ENCODE results near the gene RAB11FIP5. TPM values are rescaled to one million over a fixed set of nuclear protein-coding genes. Genes with fewer than 3 reads are reported as not detected.

The RAB11FIP5 gene
- total RNA-seq, 1 donor from 2014 or later, result 3.5 TPM

- POLR2A ChIA-PET, result interaction anchor here (1.0 to 2.8 kb wide), 6 partner anchors 41 to 1999 kb away, joined by 3 to 22 read pairs (median 4); partner anchors contain the start of genes ALMS1, CCT7 and PRADC1
- peak; percentile 7 for ATAC-seq (ENCODE audit: low read depth)
- Mint-ChIP-seq H3K4me1 (peaks cover 18% of the 10 kb centered on the region), H3K9me3 (no peaks in the 10 kb centered on the region), H3K27ac (peak overlapping the region; percentile 94), H3K4me3 (peak overlapping the region; percentile 90), H3K36me3 (ENCODE audit: low read depth) (peaks cover 5% of the 10 kb centered on the region), H3K27me3 (no peaks in the 10 kb centered on the region)
- intact Hi-C loops (cut with micrococcal nuclease), result loop anchor here (1.0 to 5.0 kb wide), 11 partner anchors 42 to 1938 kb away; partner anchors contain the start of genes ALMS1, CCT7, EMX1 and MCEE
- peak; percentile 57 for DNase-seq
- CTCF ChIA-PET, result interaction anchor here (1.0 to 1.1 kb wide), 2 partner anchors 97 to 106 kb away, joined by 3 to 4 read pairs; no protein-coding TSS in a partner anchor
- no peak for TF ChIP-seq CTCF (IDR thresholded peaks at IDR 0.05)
Observed at GRCh38 chr2:73070643-73071359, 41.9 kb downstream of the RAB11FIP5 start.

- ChIA-PET CTCF (no interaction called here), POLR2A (interaction anchor here (0.6 to 2.8 kb wide), 2 partner anchors 107 to 163 kb away, joined by 14 to 22 read pairs; partner anchors contain the start of genes CCT7 and PRADC1)
- Mint-ChIP-seq H3K9me3 (no peaks in the 10 kb centered on the region), H3K36me3 (ENCODE audit: low read depth) (peaks cover 5% of the 10 kb centered on the region), H3K4me3 (peak overlapping the region; percentile 90), H3K27ac (peak overlapping the region; percentile 65), H3K27me3 (no peaks in the 10 kb centered on the region), H3K4me1 (peaks cover 18% of the 10 kb centered on the region)
- ATAC-seq (ENCODE audit: low read depth) (no peak), DNase-seq (no peak)
- TF ChIP-seq CTCF (IDR thresholded peaks at IDR 0.05), result no peak
- intact Hi-C loops (cut with micrococcal nuclease), result loop anchor here (2.0 to 5.0 kb wide), 4 partner anchors 153 to 1938 kb away; partner anchors contain the start of genes EMX1, MCEE, MPHOSPH10 and SEMA4F
Observed at GRCh38 chr2:73069855-73070642, 42.7 kb downstream of the RAB11FIP5 start.

GRCh38 chr2:73069041-73069854 is 43.5 kb downstream of the RAB11FIP5 start:
- POLR2A ChIA-PET, result interaction anchor here (0.6 to 2.8 kb wide), 2 partner anchors 164 to 1554 kb away, joined by 4 to 22 read pairs; partner anchors contain the start of genes CCT7 and PRADC1
- ATAC-seq (ENCODE audit: low read depth) (no peak), DNase-seq (no peak)
- intact Hi-C loops (cut with micrococcal nuclease), result no loop called here
- Mint-ChIP-seq H3K4me3 (peak overlapping the region; percentile 90), H3K9me3 (no peaks in the 10 kb centered on the region), H3K27me3 (no peaks in the 10 kb centered on the region), H3K27ac (peak overlapping the region; percentile 4), H3K36me3 (ENCODE audit: low read depth) (peaks cover 5% of the 10 kb centered on the region), H3K4me1 (peaks cover 18% of the 10 kb centered on the region)
- no peak for TF ChIP-seq CTCF (IDR thresholded peaks at IDR 0.05)
- CTCF ChIA-PET, result no interaction called here

GRCh38 chr2:73068147-73068546 is 44.6 kb downstream of the RAB11FIP5 start:
- no peak for TF ChIP-seq CTCF (IDR thresholded peaks at IDR 0.05)
- peaks cover 5% of the 10 kb centered on the region for H3K36me3 Mint-ChIP-seq (ENCODE audit: low read depth)
- H3K9me3 Mint-ChIP-seq, result no peaks in the 10 kb centered on the region
- H3K4me1 Mint-ChIP-seq, result peaks cover 18% of the 10 kb centered on the region
- H3K27me3 Mint-ChIP-seq, result no peaks in the 10 kb centered on the region
- no peak overlapping the region for H3K4me3 Mint-ChIP-seq
- ATAC-seq (ENCODE audit: low read depth) (no peak), DNase-seq (no peak)
- POLR2A ChIA-PET, result no interaction called here
- CTCF ChIA-PET, result no interaction called here
- intact Hi-C loops (cut with micrococcal nuclease), result no loop called here
- no peak overlapping the region for H3K27ac Mint-ChIP-seq
